GM21723 (cell line): Measurements from ENCODE around the gene TENM4.
"Not testable (repeated sequence)": the region's sequence is repeated elsewhere in the genome, so short reads cannot be mapped to it uniquely, and the experiment has no call there.

ENCODE experiments used
- ATAC-seq: cut with Tn5 transposase; IDR thresholded peaks from one replicate; pipeline ENCODE4 v1.9.1; 2021; ENCODE audit warnings: mild to moderate bottlenecking, moderate library complexity; ENCODE audit not compliant: unreplicated experiment

Gene TENM4

GRCh38 chr11:79190553-79190952 is 250.3 kb downstream of the TENM4 start:
- not testable (repeated sequence) for ATAC-seq

- no peak for ATAC-seq
These were observed 251.2 kb downstream of the TENM4 start for GRCh38 chr11:79189601-79190000.

- no peak for ATAC-seq
These were observed 251.8 kb downstream of the TENM4 start for GRCh38 chr11:79189055-79189454.

- no peak for ATAC-seq
These were observed 254.2 kb downstream of the TENM4 start for GRCh38 chr11:79186669-79187068.

- no peak for ATAC-seq
These were observed 255.5 kb downstream of the TENM4 start for GRCh38 chr11:79185351-79185750.

GRCh38 chr11:79184285-79184684 is 256.5 kb downstream of the TENM4 start:
- no peak for ATAC-seq

GRCh38 chr11:79182794-79183193 is 258.0 kb downstream of the TENM4 start:
- no peak for ATAC-seq

- ATAC-seq, result no peak
These were observed 261.7 kb downstream of the TENM4 start for GRCh38 chr11:79179087-79179486.

- ATAC-seq, result no peak
These were observed 266.5 kb downstream of the TENM4 start for GRCh38 chr11:79174045-79175008.

GRCh38 chr11:79173615-79174014 is 267.2 kb downstream of the TENM4 start:
- no peak for ATAC-seq

- ATAC-seq, result no peak
These were observed 270.5 kb downstream of the TENM4 start for GRCh38 chr11:79170321-79170720.

GRCh38 chr11:79168530-79169110 is 272.2 kb downstream of the TENM4 start:
- no peak for ATAC-seq

GRCh38 chr11:79167510-79168188 is 273.2 kb downstream of the TENM4 start:
- ATAC-seq, result no peak

GRCh38 chr11:79165908-79166307 is 274.9 kb downstream of the TENM4 start:
- ATAC-seq, result no peak

GRCh38 chr11:79160791-79161403 is 279.9 kb downstream of the TENM4 start:
- no peak for ATAC-seq

- ATAC-seq, result no peak
These were observed 281.0 kb downstream of the TENM4 start for GRCh38 chr11:79159657-79160450.

GRCh38 chr11:79157738-79158137 is 283.1 kb downstream of the TENM4 start:
- no peak for ATAC-seq

GRCh38 chr11:79156031-79156430 is 284.8 kb downstream of the TENM4 start:
- ATAC-seq, result no peak

- no peak for ATAC-seq
These were observed 285.6 kb downstream of the TENM4 start for GRCh38 chr11:79155237-79155636.

- ATAC-seq, result no peak
These were observed 288.3 kb downstream of the TENM4 start for GRCh38 chr11:79152511-79152910.
